Effector CD8-positive, alpha-beta T cell (primary cell): Measurements from ENCODE around the gene COL5A1.

Experiments
- DNase-seq: peaks from one replicate; lab custom pipeline; 2025; lab: John Stamatoyannopoulos, UW
- total RNA-seq, 4 experiments: gene quantifications; one replicate each; lab custom pipeline; 2026; lab: John Stamatoyannopoulos, UW

The COL5A1 gene
- 0.10 to 3.1 (median 1.1) reads per million in 4 experiments for total RNA-seq

GRCh38 chr9:134641173-134641989 is at the start of gene COL5A1:
TSS of gene COL5A1 (plus strand) at chr9:134641803. CDS start at chr9:134642188, 385 bp downstream.
- no peak for DNase-seq

- no peak for DNase-seq
Observed at GRCh38 chr9:134592018-134592818, 49.4 kb upstream of the COL5A1 start.

GRCh38 chr9:134592819-134593200 is 48.8 kb upstream of the COL5A1 start:
- no peak for DNase-seq

- no peak for DNase-seq
Observed at GRCh38 chr9:134593286-134594077, 48.1 kb upstream of the COL5A1 start.

GRCh38 chr9:134594078-134594941 is 47.3 kb upstream of the COL5A1 start:
- DNase-seq, result no peak

GRCh38 chr9:134595014-134595413 is 46.6 kb upstream of the COL5A1 start:
- no peak for DNase-seq

GRCh38 chr9:134597041-134597913 is 44.3 kb upstream of the COL5A1 start:
- DNase-seq, result no peak

- DNase-seq, result no peak
Observed at GRCh38 chr9:134597957-134598883, 43.4 kb upstream of the COL5A1 start.

- no peak for DNase-seq
Observed at GRCh38 chr9:134598884-134599245, 42.7 kb upstream of the COL5A1 start.

GRCh38 chr9:134600371-134600770 is 41.2 kb upstream of the COL5A1 start:
- DNase-seq, result no peak

GRCh38 chr9:134600836-134601638 is 40.6 kb upstream of the COL5A1 start:
- DNase-seq, result no peak

GRCh38 chr9:134601764-134602163 is 39.8 kb upstream of the COL5A1 start:
- no peak for DNase-seq

GRCh38 chr9:134602547-134603362 is 38.8 kb upstream of the COL5A1 start:
- DNase-seq, result no peak

GRCh38 chr9:134604834-134605233 is 36.8 kb upstream of the COL5A1 start:
- no peak for DNase-seq

- DNase-seq, result no peak
Observed at GRCh38 chr9:134605351-134605965, 36.1 kb upstream of the COL5A1 start.

GRCh38 chr9:134605966-134606357 is 35.6 kb upstream of the COL5A1 start:
- DNase-seq, result no peak
